ENCODE results near the gene MORN1. TPM values are rescaled to one million over a fixed set of nuclear protein-coding genes. Genes with fewer than 3 reads are reported as not detected.

Gene MORN1
- total and polyA plus RNA-seq, 2 experiments from 2014 or later: 4.8 to 11.1 TPM

DNA sequence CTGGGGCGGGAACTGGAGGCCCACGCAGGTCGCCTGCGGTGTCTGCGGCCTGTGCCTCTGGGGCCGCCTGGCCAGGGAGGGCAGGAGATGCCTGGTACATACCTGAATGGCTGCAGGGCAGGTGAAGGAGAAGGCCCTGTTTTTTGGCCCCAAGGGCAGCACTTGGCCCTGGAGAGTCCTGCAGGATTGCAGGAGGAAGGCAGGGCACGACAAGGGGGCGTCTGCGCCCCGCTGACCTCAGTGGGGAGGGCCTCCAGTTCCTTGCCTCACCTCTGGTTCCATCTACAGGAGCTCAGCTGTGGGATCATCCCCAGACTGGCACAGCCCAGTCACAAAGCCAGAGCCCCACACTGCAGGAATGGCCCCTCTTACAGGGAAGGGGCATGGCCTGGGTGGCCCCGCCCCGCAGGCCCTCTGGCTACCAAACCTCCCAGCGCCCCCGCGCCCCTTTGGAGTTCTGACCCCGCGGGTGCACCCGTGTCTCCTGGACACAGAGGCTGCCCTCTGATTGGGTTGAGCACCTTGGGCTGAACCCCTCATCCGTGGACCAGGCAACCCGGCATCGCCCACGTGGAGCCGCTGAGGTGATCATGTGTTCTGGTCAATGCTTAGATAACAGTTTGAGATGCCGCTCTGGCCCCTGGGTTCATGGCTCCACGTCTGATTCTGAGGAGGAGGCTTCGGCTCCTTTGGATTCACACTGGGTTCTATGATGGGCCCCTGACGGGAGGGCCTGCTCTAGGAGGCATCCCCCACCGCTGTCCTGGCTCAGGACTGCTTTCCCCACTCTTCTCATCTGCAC is 22.3 kb upstream of the MORN1 start:
- Histone ChIP-seq H3K4me3 (peak overlapping the region; percentile 83), H3K4me1 (ENCODE audit: insufficient read depth) (peaks cover 7% of the 10 kb centered on the region; the same call in 1 of the 2 replicates), H3F3A (replicated peaks; ENCODE audit: low read depth) (peaks cover 4% of the 10 kb centered on the region; the same call in 1 of the 2 replicates), H3K9me2 (ENCODE audit: insufficient read depth) (no peaks in the 10 kb centered on the region), H3K27me3 (ENCODE audit: insufficient read depth) (no peaks in the 10 kb centered on the region), H4K20me1 (replicated peaks; ENCODE audit: insufficient read depth) (no peaks in the 10 kb centered on the region), H3K4me2 (peak overlapping the region; percentile 83), H2AFZ (no peak overlapping the region), H3K27ac (ENCODE audit: low read depth) (no peak overlapping the region), H3K79me2 (replicated peaks; ENCODE audit: insufficient read depth) (no peaks in the 10 kb centered on the region), H3K36me3 (ENCODE audit: insufficient read depth) (no peaks in the 10 kb centered on the region)
- TF ChIP-seq EZH2 (IDR thresholded peaks at IDR 0.05; ENCODE audit: low read depth, unreplicated experiment) (no peak), ZNF331 (CRISPR knock-in tag; IDR thresholded peaks at IDR 0.05; ENCODE audit: low read depth) (no peak), CREB1 (CRISPR knock-in tag; IDR thresholded peaks at IDR 0.05; ENCODE audit: low read depth) (no peak), EZH2phosphoT487 (IDR thresholded peaks at IDR 0.05; ENCODE audit: unreplicated experiment) (no peak), NANOG (IDR thresholded peaks at IDR 0.05; ENCODE audit: borderline replicate concordance) (no peak), POLR2AphosphoS5 (IDR thresholded peaks at IDR 0.05; ENCODE audit: low read depth) (no peak), ZNF114 (CRISPR knock-in tag; IDR thresholded peaks at IDR 0.05) (no peak), STAT1 (IDR thresholded peaks at IDR 0.05; ENCODE audit: unreplicated experiment) (no peak), JUNB (IDR thresholded peaks at IDR 0.05; ENCODE audit: unreplicated experiment) (no peak)
- TF ChIP-seq, protein P1, sequence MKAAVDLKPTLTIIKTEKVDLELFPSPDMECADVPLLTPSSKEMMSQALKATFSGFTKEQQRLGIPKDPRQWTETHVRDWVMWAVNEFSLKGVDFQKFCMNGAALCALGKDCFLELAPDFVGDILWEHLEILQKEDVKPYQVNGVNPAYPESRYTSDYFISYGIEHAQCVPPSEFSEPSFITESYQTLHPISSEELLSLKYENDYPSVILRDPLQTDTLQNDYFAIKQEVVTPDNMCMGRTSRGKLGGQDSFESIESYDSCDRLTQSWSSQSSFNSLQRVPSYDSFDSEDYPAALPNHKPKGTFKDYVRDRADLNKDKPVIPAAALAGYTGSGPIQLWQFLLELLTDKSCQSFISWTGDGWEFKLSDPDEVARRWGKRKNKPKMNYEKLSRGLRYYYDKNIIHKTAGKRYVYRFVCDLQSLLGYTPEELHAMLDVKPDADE (IDR thresholded peaks at IDR 0.05): no peak
- TF ChIP-seq, protein P2, sequence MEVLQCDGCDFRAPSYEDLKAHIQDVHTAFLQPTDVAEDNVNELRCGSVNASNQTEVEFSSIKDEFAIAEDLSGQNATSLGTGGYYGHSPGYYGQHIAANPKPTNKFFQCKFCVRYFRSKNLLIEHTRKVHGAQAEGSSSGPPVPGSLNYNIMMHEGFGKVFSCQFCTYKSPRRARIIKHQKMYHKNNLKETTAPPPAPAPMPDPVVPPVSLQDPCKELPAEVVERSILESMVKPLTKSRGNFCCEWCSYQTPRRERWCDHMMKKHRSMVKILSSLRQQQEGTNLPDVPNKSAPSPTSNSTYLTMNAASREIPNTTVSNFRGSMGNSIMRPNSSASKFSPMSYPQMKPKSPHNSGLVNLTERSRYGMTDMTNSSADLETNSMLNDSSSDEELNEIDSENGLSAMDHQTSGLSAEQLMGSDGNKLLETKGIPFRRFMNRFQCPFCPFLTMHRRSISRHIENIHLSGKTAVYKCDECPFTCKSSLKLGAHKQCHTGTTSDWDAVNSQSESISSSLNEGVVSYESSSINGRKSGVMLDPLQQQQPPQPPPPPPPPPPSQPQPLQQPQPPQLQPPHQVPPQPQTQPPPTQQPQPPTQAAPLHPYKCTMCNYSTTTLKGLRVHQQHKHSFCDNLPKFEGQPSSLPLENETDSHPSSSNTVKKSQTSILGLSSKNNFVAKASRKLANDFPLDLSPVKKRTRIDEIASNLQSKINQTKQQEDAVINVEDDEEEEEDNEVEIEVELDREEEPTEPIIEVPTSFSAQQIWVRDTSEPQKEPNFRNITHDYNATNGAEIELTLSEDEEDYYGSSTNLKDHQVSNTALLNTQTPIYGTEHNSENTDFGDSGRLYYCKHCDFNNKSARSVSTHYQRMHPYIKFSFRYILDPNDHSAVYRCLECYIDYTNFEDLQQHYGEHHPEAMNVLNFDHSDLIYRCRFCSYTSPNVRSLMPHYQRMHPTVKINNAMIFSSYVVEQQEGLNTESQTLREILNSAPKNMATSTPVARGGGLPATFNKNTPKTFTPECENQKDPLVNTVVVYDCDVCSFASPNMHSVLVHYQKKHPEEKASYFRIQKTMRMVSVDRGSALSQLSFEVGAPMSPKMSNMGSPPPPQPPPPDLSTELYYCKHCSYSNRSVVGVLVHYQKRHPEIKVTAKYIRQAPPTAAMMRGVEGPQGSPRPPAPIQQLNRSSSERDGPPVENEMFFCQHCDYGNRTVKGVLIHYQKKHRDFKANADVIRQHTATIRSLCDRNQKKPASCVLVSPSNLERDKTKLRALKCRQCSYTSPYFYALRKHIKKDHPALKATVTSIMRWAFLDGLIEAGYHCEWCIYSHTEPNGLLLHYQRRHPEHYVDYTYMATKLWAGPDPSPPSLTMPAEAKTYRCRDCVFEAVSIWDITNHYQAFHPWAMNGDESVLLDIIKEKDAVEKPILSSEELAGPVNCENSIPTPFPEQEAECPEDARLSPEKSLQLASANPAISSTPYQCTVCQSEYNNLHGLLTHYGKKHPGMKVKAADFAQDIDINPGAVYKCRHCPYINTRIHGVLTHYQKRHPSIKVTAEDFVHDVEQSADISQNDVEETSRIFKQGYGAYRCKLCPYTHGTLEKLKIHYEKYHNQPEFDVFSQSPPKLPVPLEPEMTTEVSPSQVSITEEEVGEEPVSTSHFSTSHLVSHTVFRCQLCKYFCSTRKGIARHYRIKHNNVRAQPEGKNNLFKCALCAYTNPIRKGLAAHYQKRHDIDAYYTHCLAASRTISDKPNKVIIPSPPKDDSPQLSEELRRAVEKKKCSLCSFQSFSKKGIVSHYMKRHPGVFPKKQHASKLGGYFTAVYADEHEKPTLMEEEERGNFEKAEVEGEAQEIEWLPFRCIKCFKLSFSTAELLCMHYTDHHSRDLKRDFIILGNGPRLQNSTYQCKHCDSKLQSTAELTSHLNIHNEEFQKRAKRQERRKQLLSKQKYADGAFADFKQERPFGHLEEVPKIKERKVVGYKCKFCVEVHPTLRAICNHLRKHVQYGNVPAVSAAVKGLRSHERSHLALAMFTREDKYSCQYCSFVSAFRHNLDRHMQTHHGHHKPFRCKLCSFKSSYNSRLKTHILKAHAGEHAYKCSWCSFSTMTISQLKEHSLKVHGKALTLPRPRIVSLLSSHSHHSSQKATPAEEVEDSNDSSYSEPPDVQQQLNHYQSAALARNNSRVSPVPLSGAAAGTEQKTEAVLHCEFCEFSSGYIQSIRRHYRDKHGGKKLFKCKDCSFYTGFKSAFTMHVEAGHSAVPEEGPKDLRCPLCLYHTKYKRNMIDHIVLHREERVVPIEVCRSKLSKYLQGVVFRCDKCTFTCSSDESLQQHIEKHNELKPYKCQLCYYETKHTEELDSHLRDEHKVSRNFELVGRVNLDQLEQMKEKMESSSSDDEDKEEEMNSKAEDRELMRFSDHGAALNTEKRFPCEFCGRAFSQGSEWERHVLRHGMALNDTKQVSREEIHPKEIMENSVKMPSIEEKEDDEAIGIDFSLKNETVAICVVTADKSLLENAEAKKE (CRISPR knock-in tag; IDR thresholded peaks at IDR 0.05): no peak
- TF ChIP-seq, protein P3, sequence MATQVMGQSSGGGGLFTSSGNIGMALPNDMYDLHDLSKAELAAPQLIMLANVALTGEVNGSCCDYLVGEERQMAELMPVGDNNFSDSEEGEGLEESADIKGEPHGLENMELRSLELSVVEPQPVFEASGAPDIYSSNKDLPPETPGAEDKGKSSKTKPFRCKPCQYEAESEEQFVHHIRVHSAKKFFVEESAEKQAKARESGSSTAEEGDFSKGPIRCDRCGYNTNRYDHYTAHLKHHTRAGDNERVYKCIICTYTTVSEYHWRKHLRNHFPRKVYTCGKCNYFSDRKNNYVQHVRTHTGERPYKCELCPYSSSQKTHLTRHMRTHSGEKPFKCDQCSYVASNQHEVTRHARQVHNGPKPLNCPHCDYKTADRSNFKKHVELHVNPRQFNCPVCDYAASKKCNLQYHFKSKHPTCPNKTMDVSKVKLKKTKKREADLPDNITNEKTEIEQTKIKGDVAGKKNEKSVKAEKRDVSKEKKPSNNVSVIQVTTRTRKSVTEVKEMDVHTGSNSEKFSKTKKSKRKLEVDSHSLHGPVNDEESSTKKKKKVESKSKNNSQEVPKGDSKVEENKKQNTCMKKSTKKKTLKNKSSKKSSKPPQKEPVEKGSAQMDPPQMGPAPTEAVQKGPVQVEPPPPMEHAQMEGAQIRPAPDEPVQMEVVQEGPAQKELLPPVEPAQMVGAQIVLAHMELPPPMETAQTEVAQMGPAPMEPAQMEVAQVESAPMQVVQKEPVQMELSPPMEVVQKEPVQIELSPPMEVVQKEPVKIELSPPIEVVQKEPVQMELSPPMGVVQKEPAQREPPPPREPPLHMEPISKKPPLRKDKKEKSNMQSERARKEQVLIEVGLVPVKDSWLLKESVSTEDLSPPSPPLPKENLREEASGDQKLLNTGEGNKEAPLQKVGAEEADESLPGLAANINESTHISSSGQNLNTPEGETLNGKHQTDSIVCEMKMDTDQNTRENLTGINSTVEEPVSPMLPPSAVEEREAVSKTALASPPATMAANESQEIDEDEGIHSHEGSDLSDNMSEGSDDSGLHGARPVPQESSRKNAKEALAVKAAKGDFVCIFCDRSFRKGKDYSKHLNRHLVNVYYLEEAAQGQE (IDR thresholded peaks at IDR 0.05; ENCODE audit: unreplicated experiment): no peak
- TF ChIP-seq, protein P4, sequence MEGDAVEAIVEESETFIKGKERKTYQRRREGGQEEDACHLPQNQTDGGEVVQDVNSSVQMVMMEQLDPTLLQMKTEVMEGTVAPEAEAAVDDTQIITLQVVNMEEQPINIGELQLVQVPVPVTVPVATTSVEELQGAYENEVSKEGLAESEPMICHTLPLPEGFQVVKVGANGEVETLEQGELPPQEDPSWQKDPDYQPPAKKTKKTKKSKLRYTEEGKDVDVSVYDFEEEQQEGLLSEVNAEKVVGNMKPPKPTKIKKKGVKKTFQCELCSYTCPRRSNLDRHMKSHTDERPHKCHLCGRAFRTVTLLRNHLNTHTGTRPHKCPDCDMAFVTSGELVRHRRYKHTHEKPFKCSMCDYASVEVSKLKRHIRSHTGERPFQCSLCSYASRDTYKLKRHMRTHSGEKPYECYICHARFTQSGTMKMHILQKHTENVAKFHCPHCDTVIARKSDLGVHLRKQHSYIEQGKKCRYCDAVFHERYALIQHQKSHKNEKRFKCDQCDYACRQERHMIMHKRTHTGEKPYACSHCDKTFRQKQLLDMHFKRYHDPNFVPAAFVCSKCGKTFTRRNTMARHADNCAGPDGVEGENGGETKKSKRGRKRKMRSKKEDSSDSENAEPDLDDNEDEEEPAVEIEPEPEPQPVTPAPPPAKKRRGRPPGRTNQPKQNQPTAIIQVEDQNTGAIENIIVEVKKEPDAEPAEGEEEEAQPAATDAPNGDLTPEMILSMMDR (conservative IDR thresholded peaks at IDR 0.05; ENCODE audit: low read depth in 2 of 2): no peak
- H3K4me1 Mint-ChIP-seq: peaks cover 16% of the 10 kb centered on the region
- DNase-seq (ENCODE audit: low spot score): peak; percentile 38
- peaks cover 8% of the 10 kb centered on the region; the same call in 1 of the 3 replicates for H3K36me3 Mint-ChIP-seq (ENCODE audit: low read depth)
- H3K4me3 Mint-ChIP-seq: peak overlapping the region; percentile 76
- no peaks in the 10 kb centered on the region for H3K9me3 Mint-ChIP-seq
- H3K27me3 Mint-ChIP-seq (ENCODE audit: insufficient read depth, low read depth, poor library complexity): peaks cover 24% of the 10 kb centered on the region
- ATAC-seq: peak; percentile 29
- peak overlapping the region; percentile 88; the same call in 1 of the 2 replicates for H3K27ac Mint-ChIP-seq

Data from GM23338 (cell line).